Neuronal stem cell (in vitro differentiated cells): ENCODE measurements around the gene NEDD4. TPM values are rescaled to one million over a fixed set of nuclear protein-coding genes. Genes with fewer than 3 reads are reported as not detected.

Experiments
- small RNA-seq: library from polyadenylated mRNA; stranded (forward); fragments of <200 nt; extraction: miRNeasy Mini kit (QIAGEN cat#:217004); gene quantifications from one replicate; pipeline ENCODE3, GENCODE V24; 2013; ENCODE audit not compliant: insufficient read depth

The NEDD4 gene

Small RNA genes lying within 50 kb of the gene (small RNA-seq; reads per million reads assigned to genes)
- not detected for gene RN7SL568P
